Measurements from ENCODE around the gene ACYP2.

DNA sequence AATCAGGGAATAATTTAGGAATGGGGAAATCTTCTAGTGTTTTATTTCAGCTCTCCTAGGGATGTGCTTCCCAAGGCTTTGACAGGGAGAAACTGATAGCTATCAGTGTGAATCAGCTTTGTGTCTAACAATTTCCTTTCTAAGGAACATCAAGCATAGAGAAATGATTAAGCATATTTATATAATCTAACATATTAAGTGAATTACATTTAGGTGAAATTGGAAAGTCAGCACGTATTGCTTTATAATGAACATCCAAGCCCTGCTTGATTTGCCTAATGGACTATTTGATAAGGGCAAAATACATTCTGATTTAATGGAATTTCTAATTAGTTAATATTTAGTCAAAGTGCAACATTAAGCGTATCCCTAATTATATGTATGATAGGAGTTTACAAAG lies 160.1 kb downstream of the ACYP2 start:
- TF ChIP-seq, protein P1, sequence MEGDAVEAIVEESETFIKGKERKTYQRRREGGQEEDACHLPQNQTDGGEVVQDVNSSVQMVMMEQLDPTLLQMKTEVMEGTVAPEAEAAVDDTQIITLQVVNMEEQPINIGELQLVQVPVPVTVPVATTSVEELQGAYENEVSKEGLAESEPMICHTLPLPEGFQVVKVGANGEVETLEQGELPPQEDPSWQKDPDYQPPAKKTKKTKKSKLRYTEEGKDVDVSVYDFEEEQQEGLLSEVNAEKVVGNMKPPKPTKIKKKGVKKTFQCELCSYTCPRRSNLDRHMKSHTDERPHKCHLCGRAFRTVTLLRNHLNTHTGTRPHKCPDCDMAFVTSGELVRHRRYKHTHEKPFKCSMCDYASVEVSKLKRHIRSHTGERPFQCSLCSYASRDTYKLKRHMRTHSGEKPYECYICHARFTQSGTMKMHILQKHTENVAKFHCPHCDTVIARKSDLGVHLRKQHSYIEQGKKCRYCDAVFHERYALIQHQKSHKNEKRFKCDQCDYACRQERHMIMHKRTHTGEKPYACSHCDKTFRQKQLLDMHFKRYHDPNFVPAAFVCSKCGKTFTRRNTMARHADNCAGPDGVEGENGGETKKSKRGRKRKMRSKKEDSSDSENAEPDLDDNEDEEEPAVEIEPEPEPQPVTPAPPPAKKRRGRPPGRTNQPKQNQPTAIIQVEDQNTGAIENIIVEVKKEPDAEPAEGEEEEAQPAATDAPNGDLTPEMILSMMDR (IDR thresholded peaks at IDR 0.05): no peak
- TF ChIP-seq POLR2A (IDR thresholded peaks at IDR 0.05): no peak

Measured in Peyer's patch (tissue), 4 donors.